HepG2 (cell line): ENCODE results near the gene MBTD1. TPM values are rescaled to one million over a fixed set of nuclear protein-coding genes. Genes with fewer than 3 reads are reported as not detected.
"Not testable (repeated sequence)": the region's sequence is repeated elsewhere in the genome, so short reads cannot be mapped to it uniquely, and the experiment has no call there.

Experiments
- ATAC-seq: fragments of 200-7000 bp; cut with Tn5 transposase; 3 replicates; pipeline ENCODE4 v1.9.1; 2020; ENCODE audit warnings: mild to moderate bottlenecking, moderate library complexity
- BruUV-seq: library from RNA; stranded (reverse); fragments of 400-500 nt; replicated peaks from 2 replicates; lab custom pipeline; 2021; lab: Mats Ljungman, UMichigan
- CTCF ChIA-PET: fragments of 300-600 bp; formaldehyde crosslinking; extraction: SDS; loops from one replicate; lab custom pipeline; 2021; ENCODE audit warnings: low total read pairs, inconsistent platforms, low intra/inter-chr PET ratio; lab: Yijun Ruan, JAX
- POLR2A ChIA-PET: fragments of 350-600 bp; sonication (Branson Sonifier 250); formaldehyde crosslinking; loops from one replicate; lab custom pipeline; 2020; ENCODE audit warnings: antibody characterized with exemption, inconsistent platforms; lab: Yijun Ruan, JAX
- DNase-seq: peaks from one replicate; pipeline ENCODE4 v3.0.0-alpha.2; 2015; ENCODE audit warnings: low spot score
- FAIRE-seq: peaks from 3 replicates; lab custom pipeline; 2011; peaks lifted over from hg19 to GRCh38; lab: Jason Lieb, UNC
- H2AFZ ChIP-seq: one replicate; pipeline ENCODE4 v1.6.1; 2011; ENCODE audit warnings: low read length, inconsistent platforms
- H3K27ac ChIP-seq: fragments of 300-600 bp; 3 replicates; pipeline ENCODE4 v1.8.0; 2011; ENCODE audit warnings: mixed run types, mild to moderate bottlenecking, mixed read lengths, low read length, inconsistent platforms; ENCODE audit not compliant: insufficient read depth; ENCODE audit errors: extremely low read length
- H3K27me3 ChIP-seq, 2 experiments: fragments of 200-600 bp in 1 of 2; 2 replicates in 1 of 2; 3 replicates in 1 of 2; pipeline versions ENCODE4 v1.6.0 to v1.8.0; 2011; ENCODE audit warnings: low read length in 2 of 2, mild to moderate bottlenecking in 2 of 2, moderate library complexity in 2 of 2, inconsistent platforms in 1 of 2; ENCODE audit not compliant: insufficient read depth in 2 of 2, control insufficient read depth in 1 of 2
- H3K36me3 ChIP-seq, 2 experiments: fragments of 200-600 bp in 1 of 2; replicated peaks in 1 of 2; 2 replicates in 1 of 2; 3 replicates in 1 of 2; pipeline versions ENCODE4 v1.5.1 to v1.8.0; 2011; ENCODE audit warnings: low read length in 2 of 2, inconsistent platforms in 1 of 2; ENCODE audit not compliant: insufficient read depth in 2 of 2, control insufficient read depth in 1 of 2
- H3K4me1 ChIP-seq: 2 replicates; pipeline ENCODE4 v1.5.1; 2012; ENCODE audit warnings: low read length, inconsistent platforms; ENCODE audit not compliant: insufficient read depth
- H3K4me2 ChIP-seq: 2 replicates; pipeline ENCODE4 v1.6.0; 2011; ENCODE audit warnings: low read depth, low read length, inconsistent platforms
- H3K4me3 ChIP-seq, 3 experiments: fragments of 200-600 bp in 1 of 3; sonication (generic), shearing (Covaris generic) in 1 of 3; replicated peaks in 1 of 3; 2 replicates each; pipeline ENCODE4 v1.5.1; 2011 to 2016; ENCODE audit warnings: low read length in 3 of 3, inconsistent platforms in 2 of 3, low read depth in 2 of 3, mild to moderate bottlenecking in 2 of 3, control low read depth in 1 of 3, mixed read lengths in 1 of 3; ENCODE audit not compliant: insufficient read depth in 1 of 3
- H3K79me2 ChIP-seq: one replicate; pipeline ENCODE4 v1.6.1; 2011; ENCODE audit warnings: low read length, inconsistent platforms; ENCODE audit not compliant: insufficient read depth
- H3K9ac ChIP-seq: 2 replicates; pipeline ENCODE4 v1.6.0; 2011; ENCODE audit warnings: mild to moderate bottlenecking, low read depth, low read length, inconsistent platforms; ENCODE audit not compliant: insufficient read depth
- H3K9me3 ChIP-seq: 2 replicates; pipeline ENCODE4 v1.5.1; 2012; ENCODE audit warnings: mild to moderate bottlenecking, low read length
- H4K20me1 ChIP-seq: 2 replicates; pipeline ENCODE4 v1.6.0; 2011; ENCODE audit warnings: inconsistent platforms, mild to moderate bottlenecking, low read length, moderate library complexity; ENCODE audit not compliant: insufficient read depth
- AHR ChIP-seq: IDR thresholded peaks from 2 replicates; pipeline ENCODE4 v1.6.1; 2018; ENCODE audit warnings: missing genetic modification reagents, missing compliant biosample characterization
- DNMT1 ChIP-seq: sonication (generic); formaldehyde crosslinking; IDR thresholded peaks from 2 replicates; pipeline ENCODE4 v1.5.1; 2020; ENCODE audit warnings: mild to moderate bottlenecking, missing genetic modification reagents
- WGBS: methylation state at CpG from one replicate; pipeline ENCODE4 v1.1.6; 2017; ENCODE audit warnings: low lambda C conversion rate; 5-methylcytosine and 5-hydroxymethylcytosine counted together
- in situ Hi-C: cut with HindIII; loops from 2 replicates; pipeline ENCODE4 v1.10.0; 2017; ENCODE audit warnings: low pct_unique_long_range_greater_than_20kb; ENCODE audit not compliant: extremely low pct_ligation_motif_present
- intact Hi-C: fragments of 100-400 bp; cut with micrococcal nuclease; formaldehyde crosslinking; loops from one replicate; pipeline ENCODE4 v1.10.0; 2022; ENCODE audit not compliant: unreplicated experiment
- polyA plus RNA-seq, 8 experiments: library from polyadenylated mRNA; depleted of rRNA in 3 of 8; stranded (reverse) in 7 of 8; unstranded in 1 of 8; fragments of >200 nt; fragmentation: Illumina TruSeq in 4 of 8; extraction: Trizol in 4 of 8; gene quantifications; 2 replicates each; pipeline versions ENCODE4 v1.2.1 to v1.2.3, GENCODE V29; 2011 to 2016; ENCODE audit warnings: low read depth in 4 of 8, missing spikeins in 1 of 8, mixed read lengths in 1 of 8; ENCODE audit not compliant: insufficient read depth in 1 of 8
- total RNA-seq, 5 experiments: library from RNA; depleted of rRNA; stranded (reverse); fragments of >200 nt; fragmentation: Illumina TruSeq; extraction: Trizol; gene quantifications; 2 replicates each; pipeline ENCODE4 v1.2.3, GENCODE V29; 2016; ENCODE audit warnings: low read depth in 1 of 5
- TF ChIP-seq, protein P1 (sequence below): sonication (generic); formaldehyde crosslinking; IDR thresholded peaks from 2 replicates; pipeline ENCODE4 v1.5.0; 2020; ENCODE audit warnings: mild to moderate bottlenecking, low read depth, missing genetic modification reagents, borderline replicate concordance

MBTD1 gene
- total and polyA plus RNA-seq, 2 of the 13 experiments (the other 11 are each of a cell fraction or from before 2014, with no cell fraction given) = 20.9 TPM

DNA sequence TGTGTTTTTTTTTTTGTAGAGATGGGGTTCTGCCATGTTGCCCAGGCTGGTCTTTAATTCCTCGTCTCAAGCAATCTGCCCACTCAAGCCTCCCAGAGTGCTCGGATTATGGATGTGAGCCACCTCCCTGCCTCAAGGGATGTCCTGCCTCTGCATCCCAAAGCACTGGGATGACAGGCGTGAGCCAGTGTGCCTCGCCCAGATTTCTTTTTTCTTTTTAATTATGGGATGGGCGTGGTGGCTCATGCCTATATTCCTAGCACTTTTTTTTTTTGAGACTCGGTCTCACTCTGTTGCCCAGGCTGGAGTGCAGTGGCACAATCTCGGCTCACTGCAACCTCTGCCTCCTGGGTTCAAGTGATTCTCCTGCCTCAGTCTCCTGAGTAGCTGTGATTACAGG is 34.3 kb downstream of the MBTD1 start:
- BruUV-seq, H3K27ac ChIP-seq, H2AFZ ChIP-seq, in situ Hi-C loops, H3K4me2 ChIP-seq, H3K4me1 ChIP-seq, DNase-seq, POLR2A ChIA-PET, H3K9me3 ChIP-seq, H3K4me3 ChIP-seq, H3K27me3 ChIP-seq, CTCF ChIA-PET, H3K9ac ChIP-seq, FAIRE-seq, intact Hi-C loops, ATAC-seq: not testable (repeated sequence)
- 97% methylated on average over 7 of the region's 7 CpGs for WGBS
- H3K36me3 ChIP-seq = peaks cover 21 to 48% of the 10 kb centered on the region in 2 experiments
- H3K79me2 ChIP-seq = peaks cover 24% of the 10 kb centered on the region
- peaks cover 10% of the 10 kb centered on the region for H4K20me1 ChIP-seq

DNA sequence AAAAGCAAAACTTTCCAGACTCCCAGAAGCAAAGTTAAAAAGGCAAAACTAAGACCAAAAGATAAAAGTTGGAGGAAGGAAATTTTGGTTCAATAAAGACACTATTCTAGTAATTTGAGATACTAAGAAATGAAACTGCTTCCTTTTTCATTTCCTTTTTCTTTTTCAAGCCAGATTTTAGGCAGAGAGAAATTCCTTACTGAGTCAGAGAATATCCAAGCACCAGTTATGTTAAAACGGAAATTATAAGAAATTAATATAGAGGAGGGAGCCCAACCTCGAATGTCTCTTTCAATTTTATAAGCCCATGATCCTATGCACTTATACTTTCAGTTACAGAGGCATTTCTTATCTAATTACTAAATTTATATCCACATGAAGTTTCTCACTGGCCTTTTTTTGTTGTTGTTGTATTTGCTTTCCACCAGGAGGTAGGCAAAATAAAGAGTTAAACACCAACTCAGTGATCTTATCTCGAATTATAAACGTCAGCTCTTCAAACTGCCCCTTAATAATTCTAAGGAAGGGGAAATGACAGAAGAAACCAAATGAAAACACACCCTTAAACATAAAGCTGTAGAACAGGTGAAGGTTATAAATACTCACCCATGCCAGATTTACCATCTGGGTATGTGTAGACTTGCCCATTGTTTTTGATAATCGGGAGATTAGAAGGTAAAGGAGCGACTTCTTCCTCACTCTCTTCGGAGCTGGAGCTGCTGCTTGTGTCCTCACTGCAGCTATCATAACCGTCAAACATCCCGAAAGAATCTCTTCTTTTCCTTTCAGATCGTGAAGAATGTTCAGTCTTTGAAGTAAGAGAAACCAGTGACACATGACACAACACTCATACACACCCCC is 35.2 kb downstream of the MBTD1 start:
- DNase-seq = no peak
- peak; percentile 15 for FAIRE-seq
- ChIA-PET CTCF (no interaction called here), POLR2A (no interaction called here)
- Histone ChIP-seq H3K9me3 (no peaks in the 10 kb centered on the region), H3K36me3 (peaks cover 21 to 57% of the 10 kb centered on the region in 2 experiments), H3K4me1 (no peaks in the 10 kb centered on the region), H3K4me3 (no peak overlapping the region), H2AFZ (no peak overlapping the region), H3K27ac (no peak overlapping the region), H3K9ac (no peak overlapping the region), H4K20me1 (peaks cover 10% of the 10 kb centered on the region), H3K79me2 (peaks cover 15% of the 10 kb centered on the region), H3K27me3 (no peaks in the 10 kb centered on the region), H3K4me2 (no peak overlapping the region)
- no peak for ATAC-seq
- TF ChIP-seq DNMT1 = no peak
- no peak for TF ChIP-seq AHR (CRISPR knock-in tag)
- TF ChIP-seq, protein P1, sequence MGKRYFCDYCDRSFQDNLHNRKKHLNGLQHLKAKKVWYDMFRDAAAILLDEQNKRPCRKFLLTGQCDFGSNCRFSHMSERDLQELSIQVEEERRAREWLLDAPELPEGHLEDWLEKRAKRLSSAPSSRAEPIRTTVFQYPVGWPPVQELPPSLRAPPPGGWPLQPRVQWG (CRISPR knock-in tag) = no peak
- BruUV-seq = no TSS peak
- intact Hi-C loops = no loop called here
- WGBS = 92% methylated on average over 10 of the region's 10 CpGs
- in situ Hi-C loops = no loop called here
